B cell (primary cell): ENCODE results near the gene TFEB. TPM values are rescaled to one million over a fixed set of nuclear protein-coding genes. Genes with fewer than 3 reads are reported as not detected.

ENCODE experiments used
- ATAC-seq: fragments of 200-7000 bp; cut with Tn5 transposase; one replicate; pipeline ENCODE4 v1.10.0; 2021; ENCODE audit warnings: low read depth, mild to moderate bottlenecking, moderate number of reproducible peaks, moderate library complexity
- CTCF ChIA-PET: fragments of 350-600 bp; sonication (Branson Sonifier 250); formaldehyde crosslinking; loops from one replicate; lab custom pipeline; 2021; ENCODE audit warnings: antibody characterized with exemption, inconsistent platforms; lab: Charles Lee
- POLR2A ChIA-PET: fragments of 350-600 bp; sonication (Branson Sonifier 250); formaldehyde crosslinking; loops from one replicate; lab custom pipeline; 2021; ENCODE audit warnings: antibody characterized with exemption; lab: Charles Lee
- DNase-seq: peaks from one replicate; pipeline ENCODE4 v3.0.0; 2013
- H2AFZ ChIP-seq: 2 replicates; pipeline ENCODE4 v1.6.1; 2012; ENCODE audit warnings: mild to moderate bottlenecking, low read depth, low read length; ENCODE audit not compliant: insufficient read depth, poor library complexity, severe bottlenecking
- H3K27ac ChIP-seq, 2 donors: 1 replicate in 1 of 2; 2 replicates in 1 of 2; pipeline ENCODE4 v1.5.1; 2012 to 2013; ENCODE audit warnings: low read length in 2 of 2, mild to moderate bottlenecking in 2 of 2, moderate library complexity in 1 of 2
- H3K27me3 ChIP-seq, 4 experiments: fragments of 200-600 bp in 1 of 4; sonication (generic) in 1 of 4; replicated peaks in 1 of 4; 1 replicate in 2 of 4; 2 replicates in 2 of 4; pipeline versions ENCODE4 v1.6.1 to v1.7.0; 2013 to 2016; ENCODE audit warnings: low read length in 3 of 4, mild to moderate bottlenecking in 2 of 4, mixed read lengths in 1 of 4, moderate library complexity in 1 of 4; ENCODE audit not compliant: insufficient read depth in 4 of 4, control insufficient read depth in 3 of 4; ENCODE audit errors: control extremely low read depth in 1 of 4
- H3K36me3 ChIP-seq, 2 experiments: replicated peaks in 1 of 2; 1 replicate in 1 of 2; 2 replicates in 1 of 2; pipeline versions ENCODE4 v1.6.1 to v1.7.1; 2013; ENCODE audit warnings: low read length in 1 of 2; ENCODE audit not compliant: insufficient read depth in 2 of 2, control insufficient read depth in 1 of 2; ENCODE audit errors: control extremely low read depth in 1 of 2, extremely low read depth in 1 of 2
- H3K4me1 ChIP-seq, 2 donors: fragments of 200-600 bp in 1 of 2; sonication (generic) in 1 of 2; 1 replicate in 1 of 2; 2 replicates in 1 of 2; pipeline versions ENCODE4 v1.5.1 to v1.6.1; 2013 to 2017; ENCODE audit warnings: low read length in 2 of 2; ENCODE audit not compliant: control insufficient read depth in 2 of 2, insufficient read depth in 2 of 2
- H3K4me2 ChIP-seq: replicated peaks from 2 replicates; pipeline ENCODE3; 2012; ENCODE audit warnings: mild to moderate bottlenecking, low read depth, low read length; ENCODE audit not compliant: poor library complexity, severe bottlenecking
- H3K4me3 ChIP-seq, 5 experiments: fragments of 200-600 bp in 1 of 5; sonication (generic) in 1 of 5; 1 replicate in 3 of 5; 2 replicates in 2 of 5; pipeline versions ENCODE4 v1.5.1 to v1.7.0; 2011 to 2016; ENCODE audit warnings: low read length in 4 of 5, mild to moderate bottlenecking in 4 of 5, low read depth in 2 of 5, control low read depth in 1 of 5, moderate library complexity in 1 of 5; ENCODE audit not compliant: insufficient read depth in 1 of 5; ENCODE audit errors: control extremely low read depth in 1 of 5, extremely low read depth in 1 of 5
- H3K79me2 ChIP-seq: fragments of 200-600 bp; sonication (generic); one replicate; pipeline ENCODE4 v1.6.0; 2016; ENCODE audit warnings: low read length; ENCODE audit not compliant: control insufficient read depth, insufficient read depth
- H3K9ac ChIP-seq: fragments of 200-600 bp; sonication (generic); 2 replicates; pipeline ENCODE4 v1.6.1; 2017; ENCODE audit warnings: mild to moderate bottlenecking, low read length, moderate library complexity
- H3K9me3 ChIP-seq, 3 donors: one replicate each; pipeline versions ENCODE4 v1.6.1 to v1.7.1; 2013; ENCODE audit warnings: low read length in 2 of 3; ENCODE audit not compliant: control insufficient read depth in 2 of 3, insufficient read depth in 1 of 3; ENCODE audit errors: control extremely low read depth in 1 of 3
- H4K20me1 ChIP-seq: 2 replicates; pipeline ENCODE4 v1.6.0; 2012; ENCODE audit warnings: mild to moderate bottlenecking, low read length; ENCODE audit not compliant: insufficient read depth, control insufficient read depth, poor library complexity, severe bottlenecking
- H3K27ac Mint-ChIP-seq: one replicate; pipeline ENCODE4 v1.8.0; 2021; ENCODE audit warnings: mixed read lengths
- H3K27me3 Mint-ChIP-seq: one replicate; pipeline ENCODE4 v1.8.0; 2021; ENCODE audit warnings: mixed read lengths
- H3K4me1 Mint-ChIP-seq: one replicate; pipeline ENCODE4 v1.8.0; 2021; ENCODE audit warnings: mixed read lengths
- H3K4me3 Mint-ChIP-seq: one replicate; pipeline ENCODE4 v1.8.0; 2021; ENCODE audit warnings: mixed read lengths
- H3K9me3 Mint-ChIP-seq: one replicate; pipeline ENCODE4 v1.8.0; 2022; ENCODE audit warnings: mixed read lengths; ENCODE audit not compliant: insufficient read depth
- CTCF ChIP-seq: fragments of 200-600 bp; IDR thresholded peaks from one replicate; pipeline ENCODE4 v1.8.0; 2022; ENCODE audit warnings: antibody characterized with exemption, mild to moderate bottlenecking
- EZH2 ChIP-seq: IDR thresholded peaks from 2 replicates; pipeline ENCODE4 v1.6.1; 2012; ENCODE audit warnings: borderline replicate concordance, low read depth, mild to moderate bottlenecking, moderate library complexity, low read length; ENCODE audit not compliant: insufficient read depth, poor library complexity, severe bottlenecking
- whole genome bisulfite sequencing: methylation state at CpG from one replicate; pipeline ENCODE4 v1.1.5; 2013; ENCODE audit warnings: missing lambda C conversion rate; ENCODE audit not compliant: insufficient coverage; 5-methylcytosine and 5-hydroxymethylcytosine counted together
- intact Hi-C: fragments of 100-400 bp; cut with micrococcal nuclease; formaldehyde crosslinking; loops from one replicate; pipeline ENCODE4 v1.10.0; 2022
- polyA plus RNA-seq: library from polyadenylated mRNA; depleted of rRNA; stranded (reverse); fragments of >200 nt; gene quantifications from 2 replicates; pipeline ENCODE4 v1.2.3, GENCODE V29; 2012
- total RNA-seq, 2 donors: library from RNA; stranded (reverse); fragments of 120-200 nt in 1 of 2; gene quantifications; 1 replicate in 1 of 2; 2 replicates in 1 of 2; pipeline versions ENCODE4 v1.2.3 to v1.2.4, GENCODE V29; 2013 to 2022

Gene TFEB
- total and polyA plus RNA-seq, 2 donors (not counting 1 experiment from before 2014, with no cell fraction given), result 113 to 148 TPM

GRCh38 chr6:41720783-41721182 lies 14.6 kb downstream of the TFEB start:
- peak overlapping the region; percentile 45 for H3K9ac ChIP-seq
- Mint-ChIP-seq H3K4me3 (peak overlapping the region; percentile 96), H3K27ac (peak overlapping the region; percentile 94), H3K4me1 (peaks cover 98% of the 10 kb centered on the region), H3K9me3 (no peaks in the 10 kb centered on the region), H3K27me3 (no peaks in the 10 kb centered on the region)
- H3K36me3 ChIP-seq, result peaks cover 0 to 18% of the 10 kb centered on the region in 2 experiments
- TF ChIP-seq EZH2 (no peak), CTCF (no peak)
- peaks cover 96 to 100% of the 10 kb centered on the region in 2 donors for H3K4me1 ChIP-seq
- CTCF ChIA-PET, result interaction anchor here (1.2 to 7.7 kb wide), 4 partner anchors 13 to 37 kb away, joined by 3 to 145 read pairs (median 63); partner anchors contain the start of gene TFEB
- POLR2A ChIA-PET, result interaction anchor here (1.0 to 8.6 kb wide), 3 partner anchors 10 to 15 kb away, joined by 3 to 108 read pairs (median 17); partner anchors contain the start of gene TFEB
- DNase-seq (no peak), ATAC-seq (no peak)
- peaks cover 59% of the 10 kb centered on the region for H4K20me1 ChIP-seq
- intact Hi-C loops, result loop anchor here (10.0 kb wide), 1 partner anchor 304 kb away; no protein-coding TSS in a partner anchor
- H3K79me2 ChIP-seq, result peaks cover 100% of the 10 kb centered on the region
- peak overlapping the region; percentile 42 to 87 for H3K27ac ChIP-seq
- WGBS, result 88% methylated on average over 2 of the region's 2 CpGs
- peak overlapping the region; percentile 90 for H3K4me2 ChIP-seq
- no peak overlapping the region for H2AFZ ChIP-seq
- no peaks in the 10 kb centered on the region for H3K27me3 ChIP-seq
- peak overlapping the region in 2 of 5 experiments; percentile 1 to 14 for H3K4me3 ChIP-seq
- H3K9me3 ChIP-seq, result no peaks in the 10 kb centered on the region

GRCh38 chr6:41720262-41720620 lies 15.2 kb downstream of the TFEB start:
- Histone ChIP-seq H2AFZ (no peak overlapping the region), H3K79me2 (peaks cover 100% of the 10 kb centered on the region), H3K9me3 (no peaks in the 10 kb centered on the region), H3K27me3 (no peaks in the 10 kb centered on the region), H3K4me1 (peaks cover 94 to 100% of the 10 kb centered on the region in 2 donors), H3K9ac (peak overlapping the region; percentile 40), H3K4me2 (peak overlapping the region; percentile 90), H4K20me1 (peaks cover 64% of the 10 kb centered on the region), H3K36me3 (peaks cover 0 to 18% of the 10 kb centered on the region in 2 experiments), H3K4me3 (peak overlapping the region in 1 of 5 experiments; percentile 14), H3K27ac (peak overlapping the region; percentile 42 to 87)
- Mint-ChIP-seq H3K4me1 (peaks cover 96% of the 10 kb centered on the region), H3K27me3 (no peaks in the 10 kb centered on the region), H3K9me3 (no peaks in the 10 kb centered on the region), H3K27ac (peak overlapping the region; percentile 87), H3K4me3 (peak overlapping the region; percentile 96)
- ChIA-PET CTCF (interaction anchor here (1.2 to 7.7 kb wide), 5 partner anchors 13 to 36 kb away, joined by 3 to 145 read pairs (median 16); partner anchors contain the start of gene TFEB), POLR2A (interaction anchor here (1.0 to 8.6 kb wide), 4 partner anchors 11 to 15 kb away, joined by 3 to 108 read pairs (median 12); partner anchors contain the start of gene TFEB)
- ATAC-seq (peak; percentile 5), DNase-seq (peak; percentile 66)
- no peak for TF ChIP-seq CTCF
- TF ChIP-seq EZH2, result no peak
- intact Hi-C loops, result loop anchor here (10.0 kb wide), 1 partner anchor 305 kb away; no protein-coding TSS in a partner anchor
- WGBS, result 46% methylated on average over 3 of the region's 3 CpGs
